Measurements from ENCODE around the gene UBAP1L. TPM values are rescaled to one million over a fixed set of nuclear protein-coding genes. Genes with fewer than 3 reads are reported as not detected.
A peak's percentile ranks its signal among the peaks of the same experiment; 100 is the strongest.
"Not testable (repeated sequence)": the region's sequence is repeated elsewhere in the genome, so short reads cannot be mapped to it uniquely, and the experiment has no call there.

UBAP1L gene
- 1 to 10 TPM; 1.5 to 5.6 (median 3.9) TPM for total RNA-seq

DNA sequence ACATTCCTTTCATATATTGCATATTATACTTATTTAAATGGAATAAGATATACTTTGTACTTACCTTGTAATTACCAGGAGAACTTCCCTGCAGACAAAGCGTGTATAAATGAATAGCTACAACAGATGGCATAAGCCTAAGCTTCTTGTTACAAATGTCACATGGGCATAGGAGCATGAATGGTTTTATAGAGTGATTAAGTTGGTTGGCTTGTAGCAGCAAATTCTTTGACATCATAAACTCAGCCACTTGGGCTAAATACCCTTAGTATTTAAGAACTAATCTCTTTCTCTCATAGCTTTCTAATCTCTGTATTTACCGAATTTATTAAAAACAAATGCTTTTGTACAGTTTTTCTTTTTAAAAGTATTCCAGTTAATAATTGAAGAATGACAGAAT is at the start of gene UBAP1L:
Gene UBAP1L (minus strand): TSS at position 115 of the 400 bp plus-strand sequence. CDS start 8,985 bp downstream, outside the sequence.
- H3K4me1 ChIP-seq (replicated peaks in 1 of 2), result no peaks in the 10 kb centered on the region
- no peak within 1 kb of the TSS for H3K4me3 ChIP-seq
- WGBS, 10 experiments, result 50 to 100% (median 89%) methylated on average over 1 to 2 of the region's 2 CpGs; no CpG with 5 or more reads in 1 of the 10 experiments
- no peak for ATAC-seq (replicated peaks in 6 of 8)
- H3K27ac ChIP-seq, result no peak within 1 kb of the TSS
- in situ Hi-C loops (cut with MboI; ENCODE audit: low pct_unique_long_range_greater_than_20kb in 2 of 9, low sequenced_read_pairs in 9 of 9, unreplicated experiment in 9 of 9), result no loop called here

DNA sequence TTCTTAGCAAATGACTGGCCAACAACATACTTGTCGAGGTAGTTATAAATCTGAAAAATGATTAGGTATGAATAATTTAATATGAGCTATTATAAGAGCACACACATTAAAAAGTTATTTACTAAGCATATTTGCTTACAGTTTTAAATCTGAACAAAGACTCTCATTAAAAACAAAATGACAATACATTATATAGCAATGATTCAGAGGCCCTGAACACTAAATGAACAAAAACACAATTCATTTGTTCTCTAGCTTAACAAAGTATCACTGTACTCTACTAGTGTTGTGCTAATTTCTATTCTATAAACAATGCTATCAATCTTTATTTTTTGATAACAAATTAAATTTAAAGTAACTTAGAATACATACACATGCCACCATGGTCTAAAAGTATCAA is 49.1 kb upstream of the UBAP1L start:
- H3K4me3 ChIP-seq, result no peak overlapping the region
- 79 to 100% (median 100%) methylated on average over 1 of the region's 1 CpG; no CpG with 5 or more reads in 1 of the 10 experiments for WGBS, 10 experiments
- in situ Hi-C loops (cut with MboI; ENCODE audit: low pct_unique_long_range_greater_than_20kb in 2 of 9, low sequenced_read_pairs in 9 of 9, unreplicated experiment in 9 of 9), result no loop called here

DNA sequence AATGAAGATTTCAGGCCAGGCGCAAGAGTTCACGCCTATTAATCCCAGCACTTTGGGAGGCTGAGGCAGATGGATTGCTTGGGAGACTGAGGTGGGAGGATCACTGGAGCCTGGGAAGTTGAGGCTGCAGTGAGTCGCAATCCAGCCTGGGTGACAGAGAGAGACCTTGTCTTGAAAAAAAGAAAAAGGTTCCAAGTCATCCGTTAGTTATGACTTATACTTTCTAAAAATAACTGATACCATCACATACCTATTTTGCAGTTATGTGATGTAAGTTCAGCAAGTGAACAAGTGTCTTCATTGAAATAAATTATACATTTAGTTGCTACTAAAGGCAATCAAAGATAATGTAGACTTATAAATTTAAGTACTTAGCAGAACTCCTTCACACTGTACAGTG is 48.0 kb upstream of the UBAP1L start:
- Histone ChIP-seq H3K4me3 (no peak overlapping the region), H3K4me1 (replicated peaks in 1 of 2) (no peaks in the 10 kb centered on the region), H3K27ac (no peak overlapping the region)
- 50 to 100% (median 93%) methylated on average over 2 to 4 of the region's 4 CpGs; no CpG with 5 or more reads in 2 of the 10 experiments for WGBS, 10 experiments
- peak in 2 of 8 experiments; percentile 22 to 49 for ATAC-seq (replicated peaks in 6 of 8)
- in situ Hi-C loops (cut with MboI; ENCODE audit: low pct_unique_long_range_greater_than_20kb in 2 of 9, low sequenced_read_pairs in 9 of 9, unreplicated experiment in 9 of 9), result no loop called here

More for the DNA sequence above, 49.1 kb upstream of the UBAP1L start:
- ATAC-seq (replicated peaks in 6 of 8), result no peak
- Histone ChIP-seq H3K4me1 (replicated peaks in 1 of 2) (no peaks in the 10 kb centered on the region), H3K27ac (no peak overlapping the region)

DNA sequence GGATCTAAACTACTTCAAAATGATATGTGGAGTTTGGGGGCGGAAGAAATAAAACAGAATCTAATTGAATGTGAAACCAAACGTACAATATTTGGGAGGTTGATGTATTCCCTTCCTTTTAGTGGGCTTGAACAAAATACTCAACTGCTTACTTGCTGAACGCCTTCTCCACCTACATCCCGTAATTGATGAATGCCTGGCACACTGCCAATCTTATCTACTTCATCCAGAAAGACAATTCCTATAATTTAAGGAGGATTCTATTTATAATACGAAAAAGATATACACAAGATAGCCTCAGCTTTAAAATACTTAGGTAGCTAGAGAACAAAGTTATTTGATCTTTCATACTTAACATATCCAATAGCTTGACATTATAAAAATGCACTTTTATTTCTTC is 41.7 kb upstream of the UBAP1L start:
- WGBS, 10 experiments, result 48 to 95% (median 81%) methylated on average over 3 to 5 of the region's 5 CpGs; no CpG with 5 or more reads in 1 of the 10 experiments
- Histone ChIP-seq H3K4me1 (replicated peaks in 1 of 2) (no peaks in the 10 kb centered on the region), H3K4me3 (no peak overlapping the region), H3K27ac (no peak overlapping the region)
- no peak for ATAC-seq (replicated peaks in 6 of 8)
- in situ Hi-C loops (cut with MboI; ENCODE audit: low pct_unique_long_range_greater_than_20kb in 2 of 9, low sequenced_read_pairs in 9 of 9, unreplicated experiment in 9 of 9), result no loop called here

DNA sequence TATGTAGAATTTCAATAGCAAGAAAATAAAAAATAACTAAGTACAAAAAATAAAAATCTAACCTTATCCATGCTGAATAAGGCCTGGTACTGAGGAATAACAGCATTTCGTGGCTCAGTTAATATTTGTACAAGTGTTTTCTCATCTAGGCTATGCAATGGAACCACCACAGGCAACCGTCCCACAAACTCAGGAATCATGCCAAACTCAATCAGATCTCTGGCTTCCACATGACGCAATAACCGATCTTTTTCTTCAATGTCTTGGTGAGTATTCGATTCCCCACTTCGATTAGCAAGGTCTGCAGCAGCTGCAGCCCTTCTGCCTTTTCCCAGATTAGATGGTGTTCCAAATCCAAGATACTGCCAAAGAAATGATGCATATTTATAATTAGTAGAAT is 39.7 kb upstream of the UBAP1L start:
- no peak for ATAC-seq (replicated peaks in 6 of 8)
- in situ Hi-C loops (cut with MboI; ENCODE audit: low pct_unique_long_range_greater_than_20kb in 2 of 9, low sequenced_read_pairs in 9 of 9, unreplicated experiment in 9 of 9), result no loop called here
- no peak overlapping the region for H3K27ac ChIP-seq
- H3K4me1 ChIP-seq (replicated peaks in 1 of 2), result no peaks in the 10 kb centered on the region
- WGBS, 10 experiments, result 45 to 100% (median 88%) methylated on average over 2 to 6 of the region's 6 CpGs; no CpG with 5 or more reads in 2 of the 10 experiments
- H3K4me3 ChIP-seq, result no peak overlapping the region

DNA sequence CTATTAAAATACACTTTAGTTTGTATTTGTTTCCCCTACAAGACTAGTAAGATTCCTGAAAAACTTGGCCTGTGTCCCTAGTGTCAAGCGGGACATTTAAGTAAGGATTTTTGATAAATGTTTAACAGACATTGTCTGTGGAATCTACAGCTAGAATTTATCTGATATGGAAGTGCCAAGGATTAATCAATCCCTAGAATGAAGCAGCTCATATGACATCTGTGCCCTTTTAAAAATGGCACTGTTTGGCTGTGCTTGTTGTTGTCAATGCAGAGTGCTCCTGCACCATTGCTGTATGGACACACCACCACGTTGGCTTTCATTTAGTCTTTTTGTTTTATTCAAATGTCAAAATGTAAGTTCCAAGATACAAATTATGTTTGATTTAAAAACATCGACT is 32.9 kb upstream of the UBAP1L start:
- WGBS, 10 experiments, result 50 to 100% (median 91%) methylated on average over 1 to 3 of the region's 3 CpGs
- H3K4me3 ChIP-seq, result no peak overlapping the region
- H3K27ac ChIP-seq, result no peak overlapping the region
- no peaks in the 10 kb centered on the region for H3K4me1 ChIP-seq (replicated peaks in 1 of 2)
- in situ Hi-C loops (cut with MboI; ENCODE audit: low pct_unique_long_range_greater_than_20kb in 2 of 9, low sequenced_read_pairs in 9 of 9, unreplicated experiment in 9 of 9), result no loop called here
- no peak for ATAC-seq (replicated peaks in 6 of 8)

DNA sequence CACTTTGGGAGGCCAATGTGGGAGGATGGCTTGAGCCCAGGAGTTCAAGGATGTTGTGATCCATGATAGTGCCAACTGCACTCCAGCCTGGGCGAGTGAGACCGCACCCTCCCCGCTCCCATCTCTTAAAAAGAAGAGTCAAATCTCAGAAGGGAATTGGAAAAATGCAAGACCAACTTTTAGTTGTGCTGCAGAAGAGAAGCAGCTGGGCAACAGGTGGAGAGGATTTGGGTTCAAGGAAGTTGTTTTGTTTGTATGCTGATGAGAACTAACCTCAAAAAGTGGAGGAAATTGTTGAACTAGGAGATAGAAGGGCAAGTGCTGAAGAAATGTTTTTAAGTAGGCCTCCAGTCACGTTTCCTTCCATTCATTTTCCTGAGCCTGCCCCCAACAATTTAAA is 31.4 kb upstream of the UBAP1L start:
- H3K4me1 ChIP-seq (replicated peaks in 1 of 2), result no peaks in the 10 kb centered on the region
- in situ Hi-C loops (cut with MboI; ENCODE audit: low pct_unique_long_range_greater_than_20kb in 2 of 9, low sequenced_read_pairs in 9 of 9, unreplicated experiment in 9 of 9), result no loop called here
- no peak overlapping the region for H3K27ac ChIP-seq
- 17 to 100% (median 97%) methylated on average over 1 to 4 of the region's 4 CpGs for WGBS, 10 experiments
- H3K4me3 ChIP-seq, result no peak overlapping the region
- no peak for ATAC-seq (replicated peaks in 6 of 8)

DNA sequence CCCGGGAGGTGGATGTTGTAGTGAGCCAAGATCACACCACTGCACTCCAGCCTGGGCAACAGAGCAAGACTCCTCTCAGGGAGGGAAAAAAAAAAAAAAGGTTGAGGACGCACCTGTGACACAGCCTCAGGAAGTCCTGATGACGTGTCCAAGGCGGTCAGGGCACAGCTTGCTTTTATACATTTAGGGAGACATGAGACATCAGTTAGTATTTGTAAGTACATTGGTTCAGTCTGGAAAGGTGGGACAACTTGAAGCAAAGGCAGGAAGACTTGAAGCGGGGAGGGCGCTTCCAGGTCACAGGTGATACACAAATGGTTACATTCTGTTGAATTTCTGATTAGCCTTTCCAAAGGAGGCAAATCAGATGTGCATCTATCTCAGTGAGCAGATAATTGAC is 23.6 kb upstream of the UBAP1L start:
- H3K4me3 ChIP-seq; H3K27ac ChIP-seq; in situ Hi-C loops (cut with MboI; ENCODE audit: low pct_unique_long_range_greater_than_20kb in 2 of 9, low sequenced_read_pairs in 9 of 9, unreplicated experiment in 9 of 9); H3K4me1 ChIP-seq (replicated peaks in 1 of 2); ATAC-seq (replicated peaks in 6 of 8): not testable (repeated sequence)
- WGBS, 10 experiments, result 40 to 93% (median 85%) methylated on average over 1 to 6 of the region's 6 CpGs; no CpG with 5 or more reads in 1 of the 10 experiments

DNA sequence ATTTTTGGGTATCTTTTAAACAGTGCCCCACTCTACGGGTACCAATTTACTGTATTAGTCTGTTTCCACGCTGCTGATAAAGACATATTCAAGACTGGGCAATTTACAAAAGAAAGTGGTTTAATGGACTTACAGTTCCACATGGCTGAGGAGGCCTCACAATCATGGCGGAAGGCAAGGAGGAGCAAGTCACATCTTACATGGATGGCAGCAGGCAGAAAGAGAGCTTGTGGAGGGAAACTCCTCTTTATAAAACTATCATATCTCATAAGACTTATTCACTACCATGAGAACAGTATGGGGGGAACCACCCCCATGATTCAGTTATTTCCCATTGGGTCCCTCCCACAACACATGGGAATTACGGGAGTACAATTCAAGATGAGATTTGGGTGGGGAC is 22.9 kb upstream of the UBAP1L start:
- WGBS, 10 experiments, result 57 to 100% (median 93%) methylated on average over 1 to 4 of the region's 4 CpGs; no CpG with 5 or more reads in 1 of the 10 experiments
- H3K4me3 ChIP-seq; H3K27ac ChIP-seq; in situ Hi-C loops (cut with MboI; ENCODE audit: low pct_unique_long_range_greater_than_20kb in 2 of 9, low sequenced_read_pairs in 9 of 9, unreplicated experiment in 9 of 9); ATAC-seq (replicated peaks in 6 of 8); H3K4me1 ChIP-seq (replicated peaks in 1 of 2): not testable (repeated sequence)

DNA sequence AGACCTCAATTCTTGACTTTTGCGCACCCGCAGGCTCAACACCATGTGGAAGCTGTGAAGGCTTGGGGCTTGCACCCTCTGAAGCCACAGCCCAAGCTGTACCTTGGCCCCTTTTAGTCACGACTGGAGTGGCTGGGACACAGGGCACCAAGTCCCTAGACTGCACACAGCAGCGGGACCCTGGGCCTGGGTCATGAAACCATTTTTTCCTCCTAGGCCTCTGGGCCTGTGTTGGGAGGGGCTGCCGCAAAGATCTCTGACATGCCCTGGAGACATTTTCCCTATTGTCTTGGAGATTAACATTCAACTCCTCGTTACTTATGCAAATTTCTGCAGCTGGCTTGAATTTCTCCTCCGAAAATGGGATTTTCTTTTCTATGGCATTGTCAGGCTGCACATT is 22.1 kb upstream of the UBAP1L start:
- in situ Hi-C loops (cut with MboI; ENCODE audit: low pct_unique_long_range_greater_than_20kb in 2 of 9, low sequenced_read_pairs in 9 of 9, unreplicated experiment in 9 of 9); H3K4me3 ChIP-seq; H3K27ac ChIP-seq; ATAC-seq (replicated peaks in 6 of 8); H3K4me1 ChIP-seq (replicated peaks in 1 of 2): not testable (repeated sequence)
- 60 to 100% (median 79%) methylated on average over 1 to 6 of the region's 7 CpGs; no CpG with 5 or more reads in 1 of the 10 experiments for WGBS, 10 experiments

DNA sequence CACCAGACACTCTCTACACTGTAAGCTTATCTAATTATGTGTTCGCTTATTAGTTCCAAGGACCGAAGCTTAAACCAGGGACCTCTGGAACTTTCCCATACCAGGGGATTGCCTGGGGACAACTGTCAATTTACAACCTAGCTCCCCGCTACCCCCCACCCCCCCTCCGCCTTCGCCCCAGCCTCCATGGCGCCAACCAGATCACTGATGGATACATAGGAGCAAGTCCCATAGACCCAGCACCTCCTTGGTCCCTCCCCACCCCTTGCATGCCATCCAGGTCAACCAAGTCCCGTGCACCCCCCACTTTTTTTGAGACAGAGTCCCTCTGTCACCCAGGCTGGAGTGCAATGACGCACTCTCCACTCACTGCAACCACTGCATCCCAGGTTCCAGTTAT is 19.5 kb upstream of the UBAP1L start:
- Histone ChIP-seq H3K4me1 (replicated peaks in 1 of 2) (peaks cover 14 to 15% of the 10 kb centered on the region in 2 donors), H3K27ac (no peak overlapping the region), H3K4me3 (peak overlapping the region in 4 of 5 donors; percentile 87 to 100 (median 94))
- 100% methylated on average over 1 of the region's 8 CpGs; no CpG with 5 or more reads in 8 of the 10 experiments for WGBS, 10 experiments
- in situ Hi-C loops (cut with MboI; ENCODE audit: low pct_unique_long_range_greater_than_20kb in 2 of 9, low sequenced_read_pairs in 9 of 9, unreplicated experiment in 9 of 9), result no loop called here
- no peak for ATAC-seq (replicated peaks in 6 of 8)

DNA sequence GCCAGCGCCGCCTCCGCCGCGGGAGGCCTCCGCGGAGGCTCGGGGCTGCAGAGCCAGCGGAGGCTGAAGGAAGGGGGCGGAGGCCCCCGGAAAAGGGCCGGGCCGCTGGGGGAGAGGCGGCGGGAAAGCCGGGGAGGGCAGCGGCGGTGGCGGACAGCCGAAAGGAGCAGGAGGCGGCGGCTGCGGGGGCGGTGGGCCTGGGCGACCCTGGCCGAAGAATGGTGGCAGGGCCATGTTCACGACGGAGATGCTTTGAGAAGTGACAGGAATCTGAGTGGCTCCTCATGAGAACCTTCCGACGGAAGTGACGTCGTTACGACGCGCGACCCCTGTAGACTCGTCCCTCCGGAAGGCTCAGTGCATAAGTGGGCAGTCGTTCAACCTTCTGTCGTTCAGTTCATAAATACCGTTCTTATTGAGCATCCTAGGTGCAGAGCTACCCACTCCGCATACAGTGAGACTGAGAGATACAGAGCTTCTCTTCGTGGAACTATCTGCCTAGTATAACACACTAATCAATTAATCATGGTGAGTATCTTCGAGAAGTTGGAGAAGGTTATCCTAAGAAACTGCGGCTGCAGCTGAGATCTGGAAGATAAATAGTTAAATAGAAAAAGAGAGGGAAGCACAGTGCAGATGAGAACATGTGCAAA is 18.7 kb upstream of the UBAP1L start, which contains the start of gene PDCD7:
Gene PDCD7 (minus strand): TSS at position 261 of the 653 bp plus-strand sequence. CDS start 27 bp downstream, at position 234.
- Histone ChIP-seq H3K27ac (peak within 1 kb of the TSS; percentile 86 to 95), H3K4me3 (peak within 1 kb of the TSS; percentile 84 to 100 (median 91)), H3K4me1 (replicated peaks in 1 of 2) (peaks cover 14 to 15% of the 10 kb centered on the region in 2 donors)
- in situ Hi-C loops (cut with MboI; ENCODE audit: low pct_unique_long_range_greater_than_20kb in 2 of 9, low sequenced_read_pairs in 9 of 9, unreplicated experiment in 9 of 9), result no loop called here
- 0 to 33% (median 3%) methylated on average over 2 to 19 of the region's 45 CpGs; no CpG with 5 or more reads in 3 of the 10 experiments for WGBS, 10 experiments
- peak; percentile 80 to 98 (median 97) for ATAC-seq (replicated peaks in 6 of 8)

DNA sequence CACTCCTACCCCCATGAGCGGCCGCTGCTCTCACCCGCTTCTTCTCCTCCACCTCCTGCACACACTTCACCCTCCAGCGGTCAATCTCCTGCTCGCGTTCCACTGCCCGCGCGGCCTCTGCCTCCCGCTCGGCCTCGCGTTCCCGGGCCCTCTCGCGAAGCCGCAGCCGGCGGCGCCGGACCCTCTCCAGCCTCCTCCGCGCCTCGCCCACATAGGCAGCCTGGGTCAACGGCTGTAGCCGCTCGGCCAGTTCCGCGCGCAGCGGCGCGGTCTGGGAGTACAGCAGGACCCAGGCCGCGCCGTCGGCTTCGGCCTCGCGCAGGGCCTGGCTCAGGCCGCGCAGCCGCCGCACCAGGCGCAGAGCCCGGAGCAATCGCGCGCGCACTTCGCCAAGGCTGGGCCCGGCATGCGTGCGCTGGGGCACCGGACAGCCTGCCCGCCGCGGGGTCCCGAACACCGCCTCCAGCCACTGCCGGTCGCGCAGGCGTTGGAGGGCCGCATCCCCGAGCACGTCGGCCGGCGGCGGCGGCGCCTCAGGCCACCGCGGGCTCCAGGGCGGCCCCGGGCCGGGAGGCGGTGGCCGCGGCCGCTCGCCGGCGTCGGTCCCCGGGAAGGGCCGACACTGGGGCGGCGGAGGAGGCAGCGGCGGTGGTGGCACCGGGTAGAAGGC is 18.0 kb upstream of the UBAP1L start:
- peak; percentile 46 to 71 (median 55) for ATAC-seq (replicated peaks in 6 of 8)
- peak overlapping the region; percentile 84 to 100 (median 91) for H3K4me3 ChIP-seq
- peaks cover 14 to 15% of the 10 kb centered on the region in 2 donors for H3K4me1 ChIP-seq (replicated peaks in 1 of 2)
- in situ Hi-C loops (cut with MboI; ENCODE audit: low pct_unique_long_range_greater_than_20kb in 2 of 9, low sequenced_read_pairs in 9 of 9, unreplicated experiment in 9 of 9), result no loop called here
- 0 to 20% (median 0%) methylated on average over 2 to 17 of the region's 93 CpGs; no CpG with 5 or more reads in 6 of the 10 experiments for WGBS, 10 experiments
- H3K27ac ChIP-seq, result peak overlapping the region; percentile 86 to 95

Measured in motor neuron (in vitro differentiated cells).